PFSK-1 (cell line): Measurements from ENCODE around the gene UST.

ENCODE experiments used
- FOXP2 ChIP-seq: optimal IDR thresholded peaks from 2 replicates; pipeline ENCODE3; 2011; ENCODE audit warnings: borderline replicate concordance, control low read depth, inconsistent platforms; ENCODE audit not compliant: insufficient read depth; ENCODE audit errors: extremely low read length, extremely low read depth
- POLR2AphosphoS5 ChIP-seq: IDR thresholded peaks from 2 replicates; pipeline ENCODE4 v1.6.1; 2012; ENCODE audit warnings: low read depth, mild to moderate bottlenecking, control low read depth, low read length, moderate library complexity
- REST ChIP-seq, 2 experiments: IDR thresholded peaks; 2 replicates each; pipeline versions ENCODE4 v1.6.1 to v1.8.0; 2011 to 2012; ENCODE audit warnings: low read depth in 2 of 2, low read length in 2 of 2, control low read depth in 1 of 2, inconsistent platforms in 1 of 2, mild to moderate bottlenecking in 1 of 2, moderate library complexity in 1 of 2; ENCODE audit not compliant: insufficient read depth in 1 of 2
- SIN3A ChIP-seq: IDR thresholded peaks from 2 replicates; pipeline ENCODE4 v1.6.1; 2012; ENCODE audit warnings: mild to moderate bottlenecking, low read length, moderate library complexity, borderline replicate concordance; ENCODE audit not compliant: insufficient read depth
- TAF1 ChIP-seq: IDR thresholded peaks from 2 replicates; pipeline ENCODE4 v1.6.1; 2012; ENCODE audit warnings: low read length, control low read depth, borderline replicate concordance; ENCODE audit not compliant: insufficient read depth

Gene UST

GRCh38 chr6:149057464-149057840, 310.6 kb downstream of the UST start:
- TF ChIP-seq SIN3A: no peak
- TF ChIP-seq POLR2AphosphoS5: no peak
- no peak for TF ChIP-seq REST (IDR thresholded peaks at IDR 0.05; ENCODE audit: insufficient read depth in 1 of 2, low read depth in 2 of 2, low read length in 2 of 2)
- no peak for TF ChIP-seq TAF1
- no peak for TF ChIP-seq FOXP2

- TF ChIP-seq POLR2AphosphoS5 (no peak), TAF1 (no peak), SIN3A (no peak), FOXP2 (no peak), REST (IDR thresholded peaks at IDR 0.05; ENCODE audit: insufficient read depth in 1 of 2, low read depth in 2 of 2, low read length in 2 of 2) (no peak)
Observed at GRCh38 chr6:149059557-149059956, 312.7 kb downstream of the UST start.

- TF ChIP-seq TAF1 (peak; percentile 52; the same call in 1 of the 2 replicates), FOXP2 (no peak), POLR2AphosphoS5 (peak; percentile 55; the same call in 1 of the 2 replicates), SIN3A (peak; percentile 60; the same call in 1 of the 2 replicates), REST (IDR thresholded peaks at IDR 0.05; ENCODE audit: insufficient read depth in 1 of 2, low read depth in 2 of 2, low read length in 2 of 2) (0 out of 4 replicates have a peak, but pooled peaks of 1 of the 2 experiments have one; percentile 47)
Observed at GRCh38 chr6:149060300-149060984, 313.6 kb downstream of the UST start.

- TF ChIP-seq FOXP2 (no peak), REST (IDR thresholded peaks at IDR 0.05; ENCODE audit: insufficient read depth in 1 of 2, low read depth in 2 of 2, low read length in 2 of 2) (no peak), TAF1 (no peak), POLR2AphosphoS5 (no peak), SIN3A (no peak)
Observed at GRCh38 chr6:149060985-149061760, 314.3 kb downstream of the UST start.
